Pons (tissue), 1 donor: Measurements from ENCODE around the gene MAP3K8.

ENCODE experiments used
- DNase-seq: peaks from one replicate; pipeline ENCODE4 v3.0.0-alpha.2; 2016; ENCODE audit warnings: low spot score

Gene MAP3K8

GRCh38 chr10:30490289-30491000 lies 56.5 kb downstream of the MAP3K8 start:
- DNase-seq, result no peak

- peak; percentile 19 for DNase-seq
Observed at GRCh38 chr10:30491204-30491915, 57.4 kb downstream of the MAP3K8 start.

GRCh38 chr10:30491916-30492515 lies 58.0 kb downstream of the MAP3K8 start:
- DNase-seq, result no peak

GRCh38 chr10:30493609-30494530 lies 59.9 kb downstream of the MAP3K8 start:
- DNase-seq, result peak; percentile 79

- peak; percentile 39 for DNase-seq
Observed at GRCh38 chr10:30494558-30494957, 60.6 kb downstream of the MAP3K8 start.

GRCh38 chr10:30495687-30496086 lies 61.7 kb downstream of the MAP3K8 start:
- DNase-seq, result no peak

- DNase-seq, result no peak
Observed at GRCh38 chr10:30499816-30500215, 65.8 kb downstream of the MAP3K8 start.

GRCh38 chr10:30500534-30500933 lies 66.5 kb downstream of the MAP3K8 start:
- DNase-seq, result no peak

- no peak for DNase-seq
Observed at GRCh38 chr10:30500963-30501504, 67.0 kb downstream of the MAP3K8 start.

GRCh38 chr10:30502266-30503060 lies 68.5 kb downstream of the MAP3K8 start:
- DNase-seq, result no peak

GRCh38 chr10:30503700-30504266 lies 69.8 kb downstream of the MAP3K8 start:
- no peak for DNase-seq

- peak; percentile 74 for DNase-seq
Observed at GRCh38 chr10:30505543-30506298, 71.7 kb downstream of the MAP3K8 start.

- no peak for DNase-seq
Observed at GRCh38 chr10:30509508-30509907, 75.5 kb downstream of the MAP3K8 start.

- no peak for DNase-seq
Observed at GRCh38 chr10:30510184-30510931, 76.4 kb downstream of the MAP3K8 start.

- DNase-seq, result no peak
Observed at GRCh38 chr10:30510932-30511700, 77.1 kb downstream of the MAP3K8 start.
